GM12874 (cell line): ENCODE data around the gene DIDO1.

ENCODE experiments used
- TF ChIP-seq, protein P1 (sequence below): IDR thresholded peaks from 2 replicates; pipeline ENCODE4 v1.5.1; 2011; ENCODE audit warnings: low read depth, mild to moderate bottlenecking, control low read depth, low read length, moderate library complexity; ENCODE audit not compliant: insufficient read depth

The DIDO1 gene

GRCh38 chr20:62881662-62882395 lies 44.5 kb downstream of the DIDO1 start:
- TF ChIP-seq, protein P1, sequence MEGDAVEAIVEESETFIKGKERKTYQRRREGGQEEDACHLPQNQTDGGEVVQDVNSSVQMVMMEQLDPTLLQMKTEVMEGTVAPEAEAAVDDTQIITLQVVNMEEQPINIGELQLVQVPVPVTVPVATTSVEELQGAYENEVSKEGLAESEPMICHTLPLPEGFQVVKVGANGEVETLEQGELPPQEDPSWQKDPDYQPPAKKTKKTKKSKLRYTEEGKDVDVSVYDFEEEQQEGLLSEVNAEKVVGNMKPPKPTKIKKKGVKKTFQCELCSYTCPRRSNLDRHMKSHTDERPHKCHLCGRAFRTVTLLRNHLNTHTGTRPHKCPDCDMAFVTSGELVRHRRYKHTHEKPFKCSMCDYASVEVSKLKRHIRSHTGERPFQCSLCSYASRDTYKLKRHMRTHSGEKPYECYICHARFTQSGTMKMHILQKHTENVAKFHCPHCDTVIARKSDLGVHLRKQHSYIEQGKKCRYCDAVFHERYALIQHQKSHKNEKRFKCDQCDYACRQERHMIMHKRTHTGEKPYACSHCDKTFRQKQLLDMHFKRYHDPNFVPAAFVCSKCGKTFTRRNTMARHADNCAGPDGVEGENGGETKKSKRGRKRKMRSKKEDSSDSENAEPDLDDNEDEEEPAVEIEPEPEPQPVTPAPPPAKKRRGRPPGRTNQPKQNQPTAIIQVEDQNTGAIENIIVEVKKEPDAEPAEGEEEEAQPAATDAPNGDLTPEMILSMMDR: no peak

- TF ChIP-seq, protein P1: no peak
These were observed 45.2 kb downstream of the DIDO1 start for GRCh38 chr20:62880935-62881661.

GRCh38 chr20:62880147-62880934 lies 46.0 kb downstream of the DIDO1 start:
- TF ChIP-seq, protein P1: no peak

- TF ChIP-seq, protein P1: no peak
These were observed 46.8 kb downstream of the DIDO1 start for GRCh38 chr20:62879275-62880146.

- TF ChIP-seq, protein P1: no peak
These were observed 47.9 kb downstream of the DIDO1 start for GRCh38 chr20:62878244-62879038.

DNA sequence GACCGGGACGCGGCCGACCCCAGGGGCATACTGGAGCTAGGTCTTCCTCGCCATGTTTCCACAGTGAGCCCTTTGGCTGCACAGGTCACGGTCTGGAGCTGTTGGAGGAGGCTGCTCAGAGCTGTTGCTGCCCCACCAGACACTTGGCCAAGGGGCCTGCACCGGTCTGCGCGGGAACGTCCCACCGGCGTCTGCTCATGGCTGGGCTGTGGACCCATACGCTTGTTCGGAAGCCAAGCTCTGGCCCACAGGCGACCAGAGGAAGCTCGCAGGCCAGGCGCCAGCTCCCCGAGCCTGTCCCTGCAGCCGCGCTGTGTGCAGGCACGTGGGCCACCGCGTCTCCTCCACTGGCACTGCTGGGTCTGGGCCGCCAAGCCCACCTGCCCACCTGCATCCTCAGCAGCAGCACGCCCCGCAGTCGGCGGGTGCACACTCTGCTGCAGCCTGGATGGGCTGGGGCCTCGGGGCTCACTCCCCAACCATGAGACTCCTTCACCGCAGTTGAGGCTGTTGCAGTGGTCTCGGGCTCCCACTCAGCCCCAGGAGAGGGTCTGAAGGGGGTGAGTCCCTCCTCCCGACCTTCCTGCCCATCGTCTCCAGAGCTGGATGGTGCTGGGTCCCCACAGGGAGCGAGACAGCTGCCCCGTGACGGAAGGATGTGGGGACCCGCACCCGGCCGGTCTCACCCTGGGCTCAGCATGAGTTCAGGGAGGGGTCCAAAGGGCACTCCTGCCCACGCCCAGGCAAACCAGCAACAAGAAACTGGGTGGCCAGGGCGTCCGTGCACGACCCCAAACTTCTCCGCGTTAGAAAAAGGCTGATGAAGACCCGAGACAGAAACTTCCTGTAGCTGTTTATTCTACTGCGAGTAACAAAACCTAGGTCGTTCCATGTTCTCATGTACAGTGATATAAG lies 49.1 kb downstream of the DIDO1 start:
- TF ChIP-seq, protein P1: no peak
